GM23248 (cell line): Measurements from ENCODE around the gene ACVR1.

Experiments
- EZH2 ChIP-seq: fragments of 200-600 bp; sonication (generic); IDR thresholded peaks from 2 replicates; pipeline ENCODE4 v1.6.1; 2018; ENCODE audit warnings: antibody characterized with exemption, mild to moderate bottlenecking; ENCODE audit not compliant: insufficient read depth, poor library complexity, severe bottlenecking
- EZH2phosphoT487 ChIP-seq: fragments of 200-600 bp; sonication (generic); IDR thresholded peaks from 2 replicates; pipeline ENCODE4 v1.6.1; 2018; ENCODE audit warnings: antibody characterized with exemption, moderate library complexity, mild to moderate bottlenecking, low read depth; ENCODE audit not compliant: insufficient read depth

DNA sequence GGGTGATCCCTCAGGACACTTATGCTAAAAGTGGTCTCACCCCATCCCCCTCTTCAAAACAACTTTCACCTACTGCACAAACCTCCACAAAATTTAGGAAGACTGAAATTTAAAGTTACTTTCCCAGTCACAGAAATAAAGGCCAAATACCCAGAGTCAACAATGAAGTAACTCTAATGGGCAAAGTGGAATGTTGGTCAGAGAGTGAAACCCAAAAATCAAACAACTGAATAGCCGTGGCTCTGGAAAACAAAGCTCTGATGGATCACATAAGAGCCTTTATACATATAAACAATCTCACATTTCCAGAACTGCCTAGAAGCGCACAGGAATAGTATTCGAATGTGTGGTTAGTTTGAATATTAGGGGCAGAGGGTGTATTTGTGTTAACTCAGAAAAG, 4.7 kb downstream of the ACVR1 start:
- TF ChIP-seq EZH2 (no peak), EZH2phosphoT487 (no peak)
